Lower lobe of right lung (tissue), 2 donors: ENCODE results near the gene MED13L. TPM values are rescaled to one million over a fixed set of nuclear protein-coding genes. Genes with fewer than 3 reads are reported as not detected.

Experiments used
- ATAC-seq, 2 donors: fragments of 200-7000 bp; cut with Tn5 transposase; one replicate each; pipeline ENCODE4 v1.9.1; 2020 to 2022; ENCODE audit warnings: mild to moderate bottlenecking in 2 of 2, moderate library complexity in 2 of 2
- DNase-seq: peaks from one replicate; pipeline ENCODE4 v3.0.0-alpha.2; 2020
- H3K27ac ChIP-seq: fragments of 200-600 bp; one replicate; pipeline ENCODE4 v1.8.0; 2022
- H3K27me3 ChIP-seq: fragments of 200-600 bp; one replicate; pipeline ENCODE4 v1.8.0; 2022; ENCODE audit warnings: low read depth
- H3K36me3 ChIP-seq: fragments of 200-600 bp; one replicate; pipeline ENCODE4 v1.8.0; 2022; ENCODE audit warnings: mild to moderate bottlenecking
- H3K4me1 ChIP-seq: fragments of 200-600 bp; one replicate; pipeline ENCODE4 v1.8.0; 2022
- H3K4me3 ChIP-seq: fragments of 200-600 bp; one replicate; pipeline ENCODE4 v1.8.0; 2022; ENCODE audit warnings: mild to moderate bottlenecking
- H3K9me3 ChIP-seq: fragments of 200-600 bp; one replicate; pipeline ENCODE4 v1.8.0; 2022
- CTCF ChIP-seq: fragments of 200-600 bp; IDR thresholded peaks from one replicate; pipeline ENCODE4 v1.8.0; 2022; ENCODE audit warnings: antibody characterized with exemption, mild to moderate bottlenecking
- intact Hi-C: fragments of 100-400 bp; cut with DNase I; formaldehyde crosslinking; loops from one replicate; pipeline ENCODE4 v1.11.0; 2022
- total RNA-seq: library from RNA; stranded (reverse); fragmentation: NEBNext Ultra II Directional; extraction: Animal tissue kit (Norgen Biotek cat#: 25700); gene quantifications from one replicate; pipeline ENCODE4 v1.2.1, GENCODE V29; 2021
- donor health status: DM: no; HTN: yes; CAD: no; lungs with severe emphysema.

The MED13L gene
- total RNA-seq, 1 donor from 2014 or later = 148 TPM

GRCh38 chr12:116297224-116297834 lies 19.8 kb upstream of the MED13L start:
- Histone ChIP-seq H3K4me3 (no peak overlapping the region), H3K9me3 (no peaks in the 10 kb centered on the region), H3K4me1 (peaks cover 27% of the 10 kb centered on the region), H3K27ac (no peak overlapping the region), H3K36me3 (no peaks in the 10 kb centered on the region), H3K27me3 (no peaks in the 10 kb centered on the region)
- intact Hi-C loops = no loop called here
- DNase-seq = no peak
- TF ChIP-seq CTCF = no peak
- no peak for ATAC-seq

GRCh38 chr12:116295327-116296263 lies 18.1 kb upstream of the MED13L start:
- H3K4me3 ChIP-seq = no peak overlapping the region
- H3K27ac ChIP-seq = no peak overlapping the region
- H3K4me1 ChIP-seq = peaks cover 27% of the 10 kb centered on the region
- no peaks in the 10 kb centered on the region for H3K36me3 ChIP-seq
- ATAC-seq (peak in 1 of 2 donors; percentile 16), DNase-seq (no peak)
- TF ChIP-seq CTCF = no peak
- H3K9me3 ChIP-seq = no peaks in the 10 kb centered on the region
- intact Hi-C loops = no loop called here
- H3K27me3 ChIP-seq = no peaks in the 10 kb centered on the region

- no peaks in the 10 kb centered on the region for H3K36me3 ChIP-seq
- H3K27ac ChIP-seq = no peak overlapping the region
- H3K27me3 ChIP-seq = no peaks in the 10 kb centered on the region
- ATAC-seq (no peak), DNase-seq (no peak)
- H3K9me3 ChIP-seq = no peaks in the 10 kb centered on the region
- no peak for TF ChIP-seq CTCF
- peaks cover 17% of the 10 kb centered on the region for H3K4me1 ChIP-seq
- no peak overlapping the region for H3K4me3 ChIP-seq
- intact Hi-C loops = no loop called here
Observed at GRCh38 chr12:116294454-116295165, 17.1 kb upstream of the MED13L start.

GRCh38 chr12:116293687-116294453 lies 16.4 kb upstream of the MED13L start:
- Histone ChIP-seq H3K9me3 (no peaks in the 10 kb centered on the region), H3K27ac (no peak overlapping the region), H3K36me3 (no peaks in the 10 kb centered on the region), H3K27me3 (no peaks in the 10 kb centered on the region), H3K4me3 (no peak overlapping the region), H3K4me1 (peaks cover 10% of the 10 kb centered on the region)
- ATAC-seq (no peak), DNase-seq (no peak)
- no peak for TF ChIP-seq CTCF
- intact Hi-C loops = no loop called here

- H3K27ac ChIP-seq = no peak overlapping the region
- TF ChIP-seq CTCF = no peak
- H3K36me3 ChIP-seq = no peaks in the 10 kb centered on the region
- intact Hi-C loops = no loop called here
- DNase-seq (no peak), ATAC-seq (no peak)
- peaks cover 8% of the 10 kb centered on the region for H3K4me1 ChIP-seq
- H3K27me3 ChIP-seq = no peaks in the 10 kb centered on the region
- H3K9me3 ChIP-seq = no peaks in the 10 kb centered on the region
- H3K4me3 ChIP-seq = no peak overlapping the region
Observed at GRCh38 chr12:116291218-116291617, 13.7 kb upstream of the MED13L start.
